Thyroid gland (tissue), 4 donors: ENCODE data around the gene CA6.

Experiments used
- POLR2A ChIP-seq, 2 donors: fragments of 450-650 bp; IDR thresholded peaks; one replicate each; pipeline ENCODE4 v1.6.1; 2017; ENCODE audit warnings: antibody characterized with exemption in 2 of 2, mild to moderate bottlenecking in 2 of 2, moderate library complexity in 1 of 2
- TF ChIP-seq, protein P1 (sequence below), 6 experiments: fragments of 200-600 bp in 3 of 6; fragments of 450-650 bp in 3 of 6; sonication (generic) in 3 of 6; IDR thresholded peaks; one replicate each; pipeline ENCODE4 v1.5.1; 2016 to 2019; ENCODE audit warnings: antibody characterized with exemption in 6 of 6, mild to moderate bottlenecking in 2 of 6, inconsistent platforms in 1 of 6, moderate library complexity in 1 of 6

DNA sequence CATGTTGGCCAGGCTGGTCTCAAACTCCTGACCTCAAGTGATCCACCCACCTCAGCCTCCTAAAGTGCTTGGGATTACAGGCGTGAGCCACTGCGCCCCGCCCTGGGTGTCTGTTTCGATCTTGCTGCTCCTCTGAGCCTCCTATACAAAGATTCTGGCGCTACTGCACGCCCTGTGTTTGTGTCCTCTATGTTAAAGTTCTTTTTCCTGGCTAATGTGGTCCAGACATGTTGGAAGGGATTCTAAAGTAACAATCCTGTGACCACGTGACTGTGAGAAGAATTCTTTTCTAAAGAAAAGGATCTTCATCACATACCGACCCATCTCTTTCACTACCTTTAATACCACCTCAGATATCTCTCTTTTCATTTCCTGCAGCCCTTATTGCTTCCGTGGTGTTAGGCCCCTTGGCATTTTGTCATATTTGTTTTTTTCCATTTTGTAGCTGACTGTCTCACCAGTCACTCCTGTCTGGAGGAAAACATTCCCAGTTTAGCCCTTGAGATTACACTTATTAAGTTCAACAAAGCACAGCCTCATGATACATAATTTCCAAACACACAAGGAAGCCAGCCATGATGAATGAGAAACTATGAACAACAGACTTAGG is 40.0 kb upstream of the CA6 start:
- TF ChIP-seq, protein P1, sequence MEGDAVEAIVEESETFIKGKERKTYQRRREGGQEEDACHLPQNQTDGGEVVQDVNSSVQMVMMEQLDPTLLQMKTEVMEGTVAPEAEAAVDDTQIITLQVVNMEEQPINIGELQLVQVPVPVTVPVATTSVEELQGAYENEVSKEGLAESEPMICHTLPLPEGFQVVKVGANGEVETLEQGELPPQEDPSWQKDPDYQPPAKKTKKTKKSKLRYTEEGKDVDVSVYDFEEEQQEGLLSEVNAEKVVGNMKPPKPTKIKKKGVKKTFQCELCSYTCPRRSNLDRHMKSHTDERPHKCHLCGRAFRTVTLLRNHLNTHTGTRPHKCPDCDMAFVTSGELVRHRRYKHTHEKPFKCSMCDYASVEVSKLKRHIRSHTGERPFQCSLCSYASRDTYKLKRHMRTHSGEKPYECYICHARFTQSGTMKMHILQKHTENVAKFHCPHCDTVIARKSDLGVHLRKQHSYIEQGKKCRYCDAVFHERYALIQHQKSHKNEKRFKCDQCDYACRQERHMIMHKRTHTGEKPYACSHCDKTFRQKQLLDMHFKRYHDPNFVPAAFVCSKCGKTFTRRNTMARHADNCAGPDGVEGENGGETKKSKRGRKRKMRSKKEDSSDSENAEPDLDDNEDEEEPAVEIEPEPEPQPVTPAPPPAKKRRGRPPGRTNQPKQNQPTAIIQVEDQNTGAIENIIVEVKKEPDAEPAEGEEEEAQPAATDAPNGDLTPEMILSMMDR (IDR thresholded peaks at IDR 0.05): no peak
- no peak for TF ChIP-seq POLR2A (IDR thresholded peaks at IDR 0.05)
